PC-3 (cell line): ENCODE data around the gene H6PD.

ENCODE experiments used
- EZH2 ChIP-seq: fragments of 300-600 bp; sonication (generic); IDR thresholded peaks from one replicate; pipeline ENCODE4 v1.6.1; 2017; ENCODE audit warnings: antibody characterized with exemption, mild to moderate bottlenecking, low read length; ENCODE audit not compliant: unreplicated experiment
- EZH2phosphoT487 ChIP-seq: fragments of 300-600 bp; sonication (generic); IDR thresholded peaks from 2 replicates; pipeline ENCODE4 v1.6.1; 2018; ENCODE audit warnings: mild to moderate bottlenecking, antibody characterized with exemption, low read length, borderline replicate concordance
- TF ChIP-seq, protein P1 (sequence below): fragments of 300-600 bp; sonication (generic); conservative IDR thresholded peaks from 2 replicates; pipeline ENCODE4 v1.5.1; 2017; ENCODE audit warnings: antibody characterized with exemption, low read depth, mild to moderate bottlenecking, low read length

- TF ChIP-seq, protein P1, sequence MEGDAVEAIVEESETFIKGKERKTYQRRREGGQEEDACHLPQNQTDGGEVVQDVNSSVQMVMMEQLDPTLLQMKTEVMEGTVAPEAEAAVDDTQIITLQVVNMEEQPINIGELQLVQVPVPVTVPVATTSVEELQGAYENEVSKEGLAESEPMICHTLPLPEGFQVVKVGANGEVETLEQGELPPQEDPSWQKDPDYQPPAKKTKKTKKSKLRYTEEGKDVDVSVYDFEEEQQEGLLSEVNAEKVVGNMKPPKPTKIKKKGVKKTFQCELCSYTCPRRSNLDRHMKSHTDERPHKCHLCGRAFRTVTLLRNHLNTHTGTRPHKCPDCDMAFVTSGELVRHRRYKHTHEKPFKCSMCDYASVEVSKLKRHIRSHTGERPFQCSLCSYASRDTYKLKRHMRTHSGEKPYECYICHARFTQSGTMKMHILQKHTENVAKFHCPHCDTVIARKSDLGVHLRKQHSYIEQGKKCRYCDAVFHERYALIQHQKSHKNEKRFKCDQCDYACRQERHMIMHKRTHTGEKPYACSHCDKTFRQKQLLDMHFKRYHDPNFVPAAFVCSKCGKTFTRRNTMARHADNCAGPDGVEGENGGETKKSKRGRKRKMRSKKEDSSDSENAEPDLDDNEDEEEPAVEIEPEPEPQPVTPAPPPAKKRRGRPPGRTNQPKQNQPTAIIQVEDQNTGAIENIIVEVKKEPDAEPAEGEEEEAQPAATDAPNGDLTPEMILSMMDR, result no peak
- TF ChIP-seq EZH2phosphoT487, result no peak
- no peak for TF ChIP-seq EZH2
These were observed 692 bp upstream of the H6PD start for GRCh38 chr1:9233942-9234222.
